Small intestine (tissue), 16 donors: ENCODE data around the gene PTCD3. TPM values are rescaled to one million over a fixed set of nuclear protein-coding genes. Genes with fewer than 3 reads are reported as not detected.

ENCODE experiments used
- DNase-seq, 2 donors: peaks; one replicate each; pipeline versions ENCODE4 v3.0.0 to v3.0.0-alpha.2; 2013
- FAIRE-seq: peaks from 2 replicates; lab custom pipeline; 2012; peaks lifted over from hg19 to GRCh38; lab: Jason Lieb, UNC
- H3K27ac ChIP-seq, 3 donors: one replicate each; pipeline ENCODE4 v1.5.1; 2013; ENCODE audit warnings: low read length in 2 of 3, mild to moderate bottlenecking in 2 of 3, control low read depth in 1 of 3, inconsistent platforms in 1 of 3, low read depth in 1 of 3, moderate library complexity in 1 of 3
- H3K27me3 ChIP-seq, 3 donors: one replicate each; pipeline ENCODE4 v1.6.1; 2013; ENCODE audit warnings: low read length in 3 of 3, inconsistent platforms in 1 of 3; ENCODE audit not compliant: control insufficient read depth in 3 of 3, insufficient read depth in 3 of 3
- H3K36me3 ChIP-seq, 3 donors: one replicate each; pipeline ENCODE4 v1.6.1; 2013; ENCODE audit warnings: low read length in 3 of 3, inconsistent platforms in 1 of 3, low read depth in 1 of 3, mild to moderate bottlenecking in 1 of 3, moderate library complexity in 1 of 3; ENCODE audit not compliant: control insufficient read depth in 3 of 3, insufficient read depth in 2 of 3
- H3K4me1 ChIP-seq, 3 donors: one replicate each; pipeline ENCODE4 v1.6.1; 2013; ENCODE audit warnings: low read length in 2 of 3, inconsistent platforms in 1 of 3, low read depth in 1 of 3, mild to moderate bottlenecking in 1 of 3, moderate library complexity in 1 of 3; ENCODE audit not compliant: control insufficient read depth in 3 of 3, insufficient read depth in 2 of 3
- H3K4me3 ChIP-seq, 3 donors: one replicate each; pipeline ENCODE4 v1.5.1; 2013; ENCODE audit warnings: low read length in 3 of 3, control low read depth in 1 of 3, inconsistent platforms in 1 of 3, low read depth in 1 of 3, mild to moderate bottlenecking in 1 of 3, moderate library complexity in 1 of 3
- H3K9me3 ChIP-seq, 2 donors: one replicate each; pipeline ENCODE4 v1.6.1; 2013; ENCODE audit warnings: low read depth in 1 of 2, low read length in 1 of 2; ENCODE audit not compliant: control insufficient read depth in 2 of 2, insufficient read depth in 1 of 2
- WGBS, 3 donors: extraction: QIAGEN DNeasy Blood & Tissue Kit; methylation state at CpG; one replicate each; pipeline ENCODE4 v1.1.7; 2013; 5-methylcytosine and 5-hydroxymethylcytosine counted together
- long read RNA-seq, 10 donors: transcript quantifications; one replicate each; lab custom pipeline, GENCODE V29; 2026
- polyA plus RNA-seq, 4 donors: library from polyadenylated mRNA; stranded (reverse) in 3 of 4; unstranded in 1 of 4; fragments of 200-250 nt in 3 of 4; fragments of 120-200 nt in 1 of 4; gene quantifications; one replicate each; pipeline versions ENCODE4 v1.2.1 to v1.2.3, GENCODE V29; 2013
- donor health status: healthy with polysubstance abuse.
- donor health status: control.
- donor health status: control.
- donor health status: Bipolar disorder and iron deficiency.
- donor health status: healthy.

Gene PTCD3
- polyA plus RNA-seq: 10 to 100 TPM; 14.1 to 86.1 (median 25.0) TPM
- long read RNA-seq, donor 1: 0 reads
- long read RNA-seq, donor 2, partial matches to known transcripts: 8 of 8 reads
- long read RNA-seq, donor 2, other reads (novel, unspliced or antisense): 0 of 8 reads
- long read RNA-seq, donor 3, partial matches to known transcripts: 16 of 17 reads
- long read RNA-seq, donor 3, other reads (novel, unspliced or antisense): 0 of 17 reads
- long read RNA-seq, donor 4: 0 reads
- long read RNA-seq, donor 5: 0 reads
- long read RNA-seq, donor 6, full-length matches to known transcripts: 3 of 28 reads
- long read RNA-seq, donor 6, partial matches to known transcripts: 25 of 28 reads
- long read RNA-seq, donor 6, other reads (novel, unspliced or antisense): 0 of 28 reads
- long read RNA-seq, donor 7: 0 reads
- long read RNA-seq, donor 8, partial matches to known transcripts: 0 of 3 reads
- long read RNA-seq, donor 8, other reads (novel, unspliced or antisense): 0 of 3 reads
- long read RNA-seq, donor 9, partial matches to known transcripts: 7 of 7 reads
- long read RNA-seq, donor 9, other reads (novel, unspliced or antisense): 0 of 7 reads
- long read RNA-seq, donor 10, full-length matches to known transcripts: 9 of 54 reads
- long read RNA-seq, donor 10, partial matches to known transcripts: 45 of 54 reads
- long read RNA-seq, donor 10, other reads (novel, unspliced or antisense): 0 of 54 reads

DNA sequence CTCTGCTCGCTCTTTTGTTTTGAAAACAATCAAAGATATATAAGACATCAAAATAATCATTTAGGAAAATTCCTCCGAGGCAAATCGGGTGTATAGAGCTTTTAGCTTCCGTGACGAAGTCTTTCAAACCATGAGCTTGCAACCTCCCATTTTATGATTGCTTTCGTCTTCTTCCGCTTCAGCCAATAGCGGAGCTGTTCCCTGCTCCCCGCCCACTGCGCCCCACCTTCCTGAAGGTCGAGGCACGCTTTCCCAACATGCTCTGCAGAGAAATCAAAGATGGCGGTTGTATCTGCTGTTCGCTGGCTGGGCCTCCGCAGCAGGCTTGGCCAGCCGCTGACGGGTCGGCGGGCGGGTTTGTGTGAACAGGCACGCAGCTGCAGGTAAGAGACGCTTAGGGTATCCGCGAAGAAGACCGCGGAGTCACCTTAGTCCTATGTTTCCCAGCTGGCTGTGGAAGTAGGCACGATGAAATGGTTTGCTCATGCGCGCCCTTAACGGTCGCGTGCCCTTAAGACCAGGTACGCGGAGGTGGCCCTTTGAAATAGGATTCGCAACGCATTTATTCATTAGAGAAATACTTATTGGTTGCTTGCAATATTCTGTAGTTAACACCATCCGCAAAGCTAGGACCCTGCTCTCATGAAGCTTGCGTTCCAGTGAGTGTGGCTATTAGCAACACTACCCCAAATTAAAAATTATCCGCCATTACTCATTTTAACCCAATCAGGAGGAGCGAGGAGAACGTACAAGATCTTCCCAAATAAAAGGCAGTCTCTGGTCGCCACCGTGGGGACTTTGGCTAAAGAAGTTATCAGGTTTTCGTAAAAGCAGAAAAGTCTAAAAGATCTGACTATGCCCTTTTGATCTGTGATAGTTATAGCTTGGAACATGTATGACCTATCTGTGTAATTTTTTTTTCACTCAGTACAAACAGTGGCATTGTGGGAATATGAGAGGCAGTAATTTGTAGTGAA, at the start of gene PTCD3:
TSS of gene PTCD3 (plus strand) at position 267 of the 977 bp plus-strand sequence. CDS start at position 280, 13 bp downstream.
- peak within 1 kb of the TSS; percentile 66 to 98 (median 94) for H3K4me3 ChIP-seq
- FAIRE-seq: no peak

DNA sequence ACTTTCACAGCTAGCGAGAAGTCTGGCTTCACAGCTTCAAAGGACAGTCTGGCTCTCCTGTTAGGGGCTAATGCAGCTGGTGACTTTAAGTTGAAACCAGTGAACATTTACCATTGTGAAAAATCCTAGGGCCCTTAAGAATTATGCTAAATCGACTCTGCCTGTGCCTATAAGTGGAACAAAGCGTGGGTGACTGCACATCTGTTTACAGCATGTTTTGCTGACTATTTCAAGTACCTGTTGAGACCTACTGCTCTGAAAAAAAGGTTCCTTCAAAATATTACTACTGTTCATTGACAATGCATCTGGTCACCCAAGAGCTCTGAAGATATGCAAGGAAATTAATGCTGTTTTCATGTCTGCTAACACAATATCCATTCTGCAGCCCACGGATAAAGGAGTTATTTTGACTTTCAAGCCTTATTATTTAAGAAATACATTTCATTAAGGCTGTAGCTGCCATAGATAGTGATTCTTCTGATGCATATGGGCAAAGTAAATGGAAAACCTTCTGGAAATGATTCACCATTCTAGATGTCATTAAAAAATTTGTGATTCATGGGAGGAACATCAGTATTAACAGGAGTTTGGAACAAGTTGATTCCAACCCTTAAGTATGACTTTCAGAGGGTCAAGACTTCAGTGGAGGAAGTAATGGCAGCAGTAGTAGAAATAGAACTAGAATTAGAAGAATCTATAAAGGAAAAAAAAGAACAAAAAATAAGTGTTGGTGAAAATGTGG, 49.3 kb upstream of the PTCD3 start:
- WGBS, 3 donors: 93% methylated on average over 4 of the region's 4 CpGs
- no peaks in the 10 kb centered on the region for H3K27me3 ChIP-seq
- no peak overlapping the region for H3K27ac ChIP-seq
- H3K9me3 ChIP-seq: no peaks in the 10 kb centered on the region
- no peak for DNase-seq
- H3K4me1 ChIP-seq: peaks cover 0 to 2% (median 0%) of the 10 kb centered on the region in 3 donors
- H3K4me3 ChIP-seq: no peak overlapping the region
- H3K36me3 ChIP-seq: peaks cover 6 to 35% (median 15%) of the 10 kb centered on the region in 3 donors
- FAIRE-seq: no peak

More for the DNA sequence above, at the start of gene PTCD3:
- peaks cover 0 to 7% (median 5%) of the 10 kb centered on the region in 3 donors for H3K36me3 ChIP-seq
- peak; percentile 97 for DNase-seq
- H3K9me3 ChIP-seq: no peaks in the 10 kb centered on the region
- H3K27me3 ChIP-seq: no peaks in the 10 kb centered on the region
- H3K4me1 ChIP-seq: peaks cover 0 to 7% (median 6%) of the 10 kb centered on the region in 3 donors
- H3K27ac ChIP-seq: peak within 1 kb of the TSS; percentile 42 to 84 (median 64)
- 0% methylated on average over 44 of the region's 44 CpGs for WGBS, 3 donors

GRCh38 chr2:86062043-86062442, 44.0 kb upstream of the PTCD3 start:
- Histone ChIP-seq H3K36me3 (peaks cover 0 to 20% (median 19%) of the 10 kb centered on the region in 3 donors), H3K4me1 (peaks cover 0 to 4% (median 0%) of the 10 kb centered on the region in 3 donors), H3K9me3 (no peaks in the 10 kb centered on the region), H3K27ac (no peak overlapping the region), H3K4me3 (no peak overlapping the region), H3K27me3 (no peaks in the 10 kb centered on the region)
- FAIRE-seq: no peak
- DNase-seq: peak in 1 of 2 donors; percentile 30
- 85 to 95% (median 88%) methylated on average over 2 of the region's 2 CpGs for WGBS, 3 donors

GRCh38 chr2:86064006-86064405, 42.0 kb upstream of the PTCD3 start:
- 89 to 92% (median 90%) methylated on average over 2 of the region's 2 CpGs for WGBS, 3 donors
- no peak overlapping the region for H3K4me3 ChIP-seq

DNA sequence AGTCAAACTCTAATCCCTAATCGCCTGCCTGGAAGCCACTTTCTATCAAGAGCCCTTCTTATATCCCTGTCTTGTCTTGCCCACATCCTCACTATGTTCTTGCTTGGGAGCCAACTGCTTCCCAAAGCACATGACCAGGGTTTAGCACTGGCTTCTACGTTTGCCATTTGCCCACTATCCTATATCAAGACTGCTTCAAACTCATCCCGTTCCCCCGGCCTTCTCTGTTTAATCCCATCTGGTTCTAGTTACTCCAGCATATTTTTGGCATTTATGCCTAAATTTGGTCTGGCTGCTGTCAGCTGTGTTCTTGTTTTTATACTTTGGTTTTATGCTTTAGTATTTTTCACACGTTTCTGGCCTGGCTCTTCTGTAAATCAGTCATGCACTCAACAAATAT, 40.5 kb upstream of the PTCD3 start:
- no peak for DNase-seq
- FAIRE-seq: no peak
- H3K27me3 ChIP-seq: no peaks in the 10 kb centered on the region
- H3K27ac ChIP-seq: no peak overlapping the region
- 68 to 85% (median 69%) methylated on average over 5 of the region's 5 CpGs for WGBS, 3 donors
- peaks cover 0 to 4% (median 0%) of the 10 kb centered on the region in 3 donors for H3K4me1 ChIP-seq
- H3K9me3 ChIP-seq: no peaks in the 10 kb centered on the region
- H3K36me3 ChIP-seq: peaks cover 2 to 40% (median 23%) of the 10 kb centered on the region in 3 donors
- H3K4me3 ChIP-seq: no peak overlapping the region

More at GRCh38 chr2:86064006-86064405, 42.0 kb upstream of the PTCD3 start:
- H3K36me3 ChIP-seq: peaks cover 2 to 28% (median 20%) of the 10 kb centered on the region in 3 donors
- peaks cover 0 to 4% (median 0%) of the 10 kb centered on the region in 3 donors for H3K4me1 ChIP-seq
- H3K9me3 ChIP-seq: no peaks in the 10 kb centered on the region
- no peak overlapping the region for H3K27ac ChIP-seq
- no peak for DNase-seq
- no peak for FAIRE-seq
- H3K27me3 ChIP-seq: no peaks in the 10 kb centered on the region

DNA sequence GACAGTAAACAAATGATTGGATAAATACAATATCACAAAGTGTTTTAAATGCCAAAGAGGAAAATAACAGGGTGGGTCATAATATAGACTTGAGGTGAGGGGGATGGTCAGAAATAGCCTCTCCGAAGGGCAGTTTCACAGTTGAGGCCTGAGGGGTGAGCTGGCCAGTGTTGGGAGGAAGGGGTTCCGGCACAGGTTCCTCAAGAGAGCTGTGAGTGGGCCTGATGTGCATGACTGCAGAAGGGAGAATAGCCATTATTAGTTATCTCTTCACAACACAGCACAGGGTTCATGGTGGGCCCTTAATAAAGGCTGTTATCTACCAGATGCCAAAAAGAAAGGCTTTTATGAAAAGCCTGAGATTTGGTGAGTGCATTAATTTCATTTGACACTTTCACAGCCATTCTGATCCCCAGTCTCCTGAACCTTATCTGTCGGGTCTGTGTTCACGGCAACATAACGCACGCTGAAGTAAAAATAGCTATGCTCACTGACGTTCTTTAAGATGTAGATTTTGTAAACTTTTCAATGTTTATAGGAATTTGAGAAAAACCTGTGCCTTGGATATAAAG, 39.9 kb upstream of the PTCD3 start:
- Histone ChIP-seq H3K27ac (no peak overlapping the region), H3K9me3 (peaks cover 0 to 2% of the 10 kb centered on the region in 2 donors), H3K27me3 (no peaks in the 10 kb centered on the region), H3K36me3 (peaks cover 2 to 40% (median 23%) of the 10 kb centered on the region in 3 donors), H3K4me3 (no peak overlapping the region), H3K4me1 (peaks cover 0 to 4% (median 0%) of the 10 kb centered on the region in 3 donors)
- no peak for FAIRE-seq
- WGBS, 3 donors: 90 to 97% (median 96%) methylated on average over 7 of the region's 7 CpGs
- DNase-seq: no peak

- Histone ChIP-seq H3K9me3 (peaks cover 0 to 3% of the 10 kb centered on the region in 2 donors), H3K27ac (no peak overlapping the region), H3K27me3 (no peaks in the 10 kb centered on the region), H3K4me3 (no peak overlapping the region), H3K36me3 (peaks cover 2 to 42% (median 23%) of the 10 kb centered on the region in 3 donors), H3K4me1 (peaks cover 0 to under 1% (median 0%) of the 10 kb centered on the region in 3 donors)
- FAIRE-seq: no peak
- no peak for DNase-seq
Observed at GRCh38 chr2:86066915-86067314, 39.1 kb upstream of the PTCD3 start.
